AG09319 (cell line): Measurements from ENCODE around the gene RHEX.

Experiments used
- DNase-seq: peaks from one replicate; pipeline ENCODE4 v3.0.0-alpha.2; 2010; ENCODE audit warnings: low read depth; ENCODE audit errors: extremely low read depth
- TF ChIP-seq, protein P1 (sequence below): IDR thresholded peaks from 2 replicates; pipeline ENCODE4 v1.5.1; 2011; ENCODE audit warnings: low read depth, mild to moderate bottlenecking, inconsistent platforms, low read length, moderate library complexity

Gene RHEX

DNA sequence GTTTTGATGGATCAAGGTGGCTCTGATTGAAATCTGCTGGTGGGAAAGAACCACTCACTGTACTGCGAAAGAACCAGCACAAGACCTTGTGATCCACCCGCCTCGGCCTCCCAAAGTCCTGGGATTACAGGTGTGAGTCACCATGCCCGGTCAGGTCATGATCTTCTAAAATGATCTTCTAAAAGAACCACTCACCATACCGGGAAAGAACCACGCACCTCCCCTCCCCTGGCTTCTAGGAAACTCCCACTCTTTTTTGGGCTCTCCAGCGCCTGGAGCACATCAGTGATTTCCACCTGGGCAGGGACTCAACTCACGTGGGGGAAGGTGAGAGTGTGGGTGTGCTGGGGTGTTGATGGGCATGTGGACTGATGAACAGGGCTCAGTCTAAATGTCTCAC lies 41.9 kb upstream of the RHEX start:
- TF ChIP-seq, protein P1, sequence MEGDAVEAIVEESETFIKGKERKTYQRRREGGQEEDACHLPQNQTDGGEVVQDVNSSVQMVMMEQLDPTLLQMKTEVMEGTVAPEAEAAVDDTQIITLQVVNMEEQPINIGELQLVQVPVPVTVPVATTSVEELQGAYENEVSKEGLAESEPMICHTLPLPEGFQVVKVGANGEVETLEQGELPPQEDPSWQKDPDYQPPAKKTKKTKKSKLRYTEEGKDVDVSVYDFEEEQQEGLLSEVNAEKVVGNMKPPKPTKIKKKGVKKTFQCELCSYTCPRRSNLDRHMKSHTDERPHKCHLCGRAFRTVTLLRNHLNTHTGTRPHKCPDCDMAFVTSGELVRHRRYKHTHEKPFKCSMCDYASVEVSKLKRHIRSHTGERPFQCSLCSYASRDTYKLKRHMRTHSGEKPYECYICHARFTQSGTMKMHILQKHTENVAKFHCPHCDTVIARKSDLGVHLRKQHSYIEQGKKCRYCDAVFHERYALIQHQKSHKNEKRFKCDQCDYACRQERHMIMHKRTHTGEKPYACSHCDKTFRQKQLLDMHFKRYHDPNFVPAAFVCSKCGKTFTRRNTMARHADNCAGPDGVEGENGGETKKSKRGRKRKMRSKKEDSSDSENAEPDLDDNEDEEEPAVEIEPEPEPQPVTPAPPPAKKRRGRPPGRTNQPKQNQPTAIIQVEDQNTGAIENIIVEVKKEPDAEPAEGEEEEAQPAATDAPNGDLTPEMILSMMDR, result no peak
- DNase-seq, result no peak

GRCh38 chr1:206012086-206012859 lies 40.7 kb upstream of the RHEX start:
- TF ChIP-seq, protein P1, result no peak
- DNase-seq, result no peak

GRCh38 chr1:206013026-206013795 lies 39.8 kb upstream of the RHEX start:
- no peak for DNase-seq
- TF ChIP-seq, protein P1, result no peak

GRCh38 chr1:206014601-206015000 lies 38.4 kb upstream of the RHEX start:
- no peak for DNase-seq
- TF ChIP-seq, protein P1, result no peak

DNA sequence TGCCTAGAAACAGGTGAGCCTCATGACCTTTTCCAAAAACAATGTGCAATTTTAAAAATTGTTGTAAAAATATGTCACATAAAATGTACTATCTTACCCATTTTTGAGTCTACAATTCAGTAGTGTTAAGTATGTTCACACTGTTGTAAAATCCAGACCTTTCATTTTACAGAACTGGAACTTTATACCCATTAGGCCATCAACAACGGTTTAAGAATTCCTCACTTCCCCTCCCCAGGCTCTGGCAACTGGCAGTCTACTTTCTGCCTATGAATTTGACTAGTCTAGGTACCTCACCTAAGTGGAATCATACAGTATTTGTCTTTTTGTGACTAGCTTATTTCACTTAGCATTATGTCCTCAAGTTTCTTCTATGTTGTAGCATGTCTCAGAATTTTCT lies 37.9 kb upstream of the RHEX start:
- no peak for DNase-seq
- TF ChIP-seq, protein P1, result no peak

- TF ChIP-seq, protein P1, result no peak
- no peak for DNase-seq
These were observed 32.5 kb upstream of the RHEX start for GRCh38 chr1:206020393-206021007.

DNA sequence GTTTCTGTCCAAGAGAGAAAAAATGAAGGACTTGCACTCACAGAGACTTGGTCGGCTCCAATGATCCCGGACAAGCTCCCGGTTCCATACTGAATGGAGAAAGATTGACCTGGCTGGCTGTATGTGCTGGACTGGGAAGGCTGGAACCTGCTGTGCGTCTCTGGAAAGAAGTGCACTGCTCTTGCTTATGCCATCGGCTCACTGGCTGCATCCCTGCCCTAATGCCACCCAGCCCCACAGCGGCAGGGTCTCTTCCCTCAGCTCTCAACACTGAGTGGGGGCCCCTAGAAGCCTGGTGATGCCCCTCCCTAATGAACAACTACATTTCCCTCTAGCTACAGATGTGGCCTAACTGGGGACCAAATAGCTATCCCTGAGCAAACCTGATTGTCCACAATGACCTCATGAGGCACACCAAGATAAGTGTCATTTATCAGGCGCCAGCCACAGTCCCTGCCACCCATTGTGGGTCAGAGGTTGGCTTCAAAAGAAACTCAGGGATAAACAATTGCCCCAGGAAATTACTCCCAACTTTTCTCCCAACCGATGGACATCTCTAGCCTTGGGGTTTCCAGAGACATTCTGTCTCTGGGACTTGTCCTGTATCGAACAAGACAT lies 31.9 kb upstream of the RHEX start:
- TF ChIP-seq, protein P1, result no peak
- DNase-seq, result no peak
